A673 (cell line): ENCODE measurements around the gene NAV2. TPM values are rescaled to one million over a fixed set of nuclear protein-coding genes. Genes with fewer than 3 reads are reported as not detected.
"Not testable (repeated sequence)": the region's sequence is repeated elsewhere in the genome, so short reads cannot be mapped to it uniquely, and the experiment has no call there.

ENCODE experiments used
- BruUV-seq: library from RNA; stranded (reverse); fragments of 400-500 nt; replicated peaks from 2 replicates; lab custom pipeline; 2021; lab: Mats Ljungman, UMichigan
- CTCF ChIA-PET: fragments of 300-600 bp; sonication (Branson Sonifier 250); formaldehyde crosslinking; loops from one replicate; lab custom pipeline; 2022; ENCODE audit warnings: antibody characterized with exemption; lab: Charles Lee
- POLR2A ChIA-PET: fragments of 300-600 bp; sonication (Branson Sonifier 250); formaldehyde crosslinking; loops from one replicate; lab custom pipeline; 2022; ENCODE audit warnings: antibody characterized with exemption; ENCODE audit not compliant: low non-redundant PET; lab: Charles Lee
- DNase-seq: peaks from one replicate; pipeline ENCODE4 v3.0.0-alpha.2; 2015; ENCODE audit warnings: low spot score
- H3K27ac ChIP-seq: fragments of 200-600 bp; sonication (generic); 2 replicates; pipeline ENCODE4 v1.5.1; 2016; ENCODE audit warnings: mixed run types, low read depth, mild to moderate bottlenecking, mixed read lengths, antibody characterized with exemption, low read length; ENCODE audit not compliant: poor library complexity, severe bottlenecking
- H3K27me3 ChIP-seq: fragments of 200-600 bp; sonication (generic); replicated peaks from 2 replicates; pipeline ENCODE4 v1.6.1; 2017; ENCODE audit warnings: mixed run types, low read depth, mild to moderate bottlenecking, mixed read lengths, antibody characterized with exemption, low read length; ENCODE audit not compliant: insufficient read depth, poor library complexity
- H3K36me3 ChIP-seq: fragments of 200-600 bp; sonication (generic); 2 replicates; pipeline ENCODE4 v1.6.1; 2016; ENCODE audit warnings: mixed run types, mild to moderate bottlenecking, mixed read lengths, antibody characterized with exemption, low read length; ENCODE audit not compliant: insufficient read depth, poor library complexity, severe bottlenecking
- H3K4me1 ChIP-seq: fragments of 200-600 bp; sonication (generic); 2 replicates; pipeline ENCODE4 v1.6.1; 2017; ENCODE audit warnings: mixed run types, mild to moderate bottlenecking, mixed read lengths, antibody characterized with exemption, low read length; ENCODE audit not compliant: insufficient read depth, poor library complexity, severe bottlenecking
- H3K4me3 ChIP-seq: fragments of 200-600 bp; sonication (generic); 2 replicates; pipeline ENCODE4 v1.5.1; 2016; ENCODE audit warnings: low read depth, mixed run types, mild to moderate bottlenecking, mixed read lengths, low read length; ENCODE audit not compliant: poor library complexity, severe bottlenecking
- H3K9me3 ChIP-seq: fragments of 200-600 bp; sonication (generic); 2 replicates; pipeline ENCODE4 v1.6.1; 2016; ENCODE audit warnings: mixed run types, low read depth, mild to moderate bottlenecking, mixed read lengths, antibody characterized with exemption, low read length; ENCODE audit not compliant: poor library complexity, severe bottlenecking
- EZH2 ChIP-seq: fragments of 200-600 bp; sonication (generic); IDR thresholded peaks from 2 replicates; pipeline ENCODE4 v1.6.1; 2017; ENCODE audit warnings: borderline replicate concordance, low read depth, mild to moderate bottlenecking, mixed read lengths, antibody characterized with exemption, low read length; ENCODE audit not compliant: poor library complexity, severe bottlenecking
- intact Hi-C: fragments of 100-400 bp; cut with micrococcal nuclease; formaldehyde crosslinking; loops from one replicate; pipeline ENCODE4 v1.10.0; 2022; ENCODE audit not compliant: unreplicated experiment
- total RNA-seq: library from RNA; stranded (reverse); gene quantifications from 2 replicates; pipeline ENCODE4 v1.2.3, GENCODE V29; 2021
- TF ChIP-seq, protein P1 (sequence below): fragments of 300-800, 200-600 bp; sonication (generic); conservative IDR thresholded peaks from 2 replicates; pipeline ENCODE4 v1.5.1; 2017; ENCODE audit warnings: low read depth, mild to moderate bottlenecking, antibody characterized with exemption, low read length, moderate library complexity, mixed read lengths

Gene NAV2
- total RNA-seq, 1 experiment from 2014 or later, result not detected

DNA sequence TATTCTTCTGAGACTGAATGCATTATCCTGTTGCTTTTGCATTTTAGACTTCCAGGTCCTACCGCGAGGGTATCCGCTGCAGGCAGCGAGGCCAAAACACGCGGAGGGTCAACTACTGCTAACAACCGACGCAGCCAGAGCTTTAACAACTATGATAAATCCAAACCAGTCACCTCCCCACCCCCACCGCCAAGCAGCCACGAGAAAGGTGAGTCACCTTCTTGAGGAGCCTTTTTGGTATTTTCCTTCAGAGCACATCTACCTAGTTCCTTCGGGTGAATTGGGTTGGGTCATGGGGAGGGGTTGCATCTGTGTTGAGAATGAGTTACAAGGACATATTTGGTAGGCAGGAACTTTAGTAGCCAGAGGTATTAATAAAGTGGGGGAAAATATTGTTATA is 179.8 kb downstream of the NAV2 start:
- H3K9me3 ChIP-seq, result no peaks in the 10 kb centered on the region
- no peaks in the 10 kb centered on the region for H3K36me3 ChIP-seq
- BruUV-seq, result no TSS peak
- H3K27ac ChIP-seq, result no peak overlapping the region
- DNase-seq, result no peak
- ChIA-PET POLR2A (no interaction called here), CTCF (no interaction called here)
- no peak for TF ChIP-seq EZH2
- TF ChIP-seq, protein P1, sequence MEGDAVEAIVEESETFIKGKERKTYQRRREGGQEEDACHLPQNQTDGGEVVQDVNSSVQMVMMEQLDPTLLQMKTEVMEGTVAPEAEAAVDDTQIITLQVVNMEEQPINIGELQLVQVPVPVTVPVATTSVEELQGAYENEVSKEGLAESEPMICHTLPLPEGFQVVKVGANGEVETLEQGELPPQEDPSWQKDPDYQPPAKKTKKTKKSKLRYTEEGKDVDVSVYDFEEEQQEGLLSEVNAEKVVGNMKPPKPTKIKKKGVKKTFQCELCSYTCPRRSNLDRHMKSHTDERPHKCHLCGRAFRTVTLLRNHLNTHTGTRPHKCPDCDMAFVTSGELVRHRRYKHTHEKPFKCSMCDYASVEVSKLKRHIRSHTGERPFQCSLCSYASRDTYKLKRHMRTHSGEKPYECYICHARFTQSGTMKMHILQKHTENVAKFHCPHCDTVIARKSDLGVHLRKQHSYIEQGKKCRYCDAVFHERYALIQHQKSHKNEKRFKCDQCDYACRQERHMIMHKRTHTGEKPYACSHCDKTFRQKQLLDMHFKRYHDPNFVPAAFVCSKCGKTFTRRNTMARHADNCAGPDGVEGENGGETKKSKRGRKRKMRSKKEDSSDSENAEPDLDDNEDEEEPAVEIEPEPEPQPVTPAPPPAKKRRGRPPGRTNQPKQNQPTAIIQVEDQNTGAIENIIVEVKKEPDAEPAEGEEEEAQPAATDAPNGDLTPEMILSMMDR, result no peak
- intact Hi-C loops, result no loop called here
- no peak overlapping the region for H3K4me3 ChIP-seq
- no peaks in the 10 kb centered on the region for H3K4me1 ChIP-seq
- H3K27me3 ChIP-seq, result no peaks in the 10 kb centered on the region

DNA sequence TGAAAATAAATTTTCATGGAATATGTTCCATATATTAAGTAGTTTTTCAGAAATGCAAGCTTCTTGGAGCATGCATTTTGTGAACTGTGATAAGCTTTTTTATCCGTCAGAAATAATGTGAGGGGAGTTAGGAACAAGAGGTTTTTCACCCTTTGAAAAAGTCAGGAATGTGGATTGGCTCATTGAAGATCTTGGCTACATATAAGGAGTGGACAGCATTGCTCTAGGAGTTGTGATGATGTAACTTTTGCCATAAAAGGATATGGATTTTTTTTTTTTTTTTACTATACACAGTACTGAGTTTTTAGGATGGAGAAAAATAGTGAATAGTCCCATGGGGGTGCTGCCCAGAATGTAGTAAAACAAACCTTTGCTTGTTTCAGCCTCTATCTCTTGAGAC is 180.2 kb downstream of the NAV2 start:
- no TSS peak for BruUV-seq
- Histone ChIP-seq H3K4me1 (no peaks in the 10 kb centered on the region), H3K27ac (no peak overlapping the region), H3K27me3 (no peaks in the 10 kb centered on the region), H3K36me3 (no peaks in the 10 kb centered on the region), H3K9me3 (no peaks in the 10 kb centered on the region), H3K4me3 (no peak overlapping the region)
- TF ChIP-seq, protein P1, result no peak
- CTCF ChIA-PET, result no interaction called here
- POLR2A ChIA-PET, result no interaction called here
- no peak for DNase-seq
- intact Hi-C loops, result no loop called here

DNA sequence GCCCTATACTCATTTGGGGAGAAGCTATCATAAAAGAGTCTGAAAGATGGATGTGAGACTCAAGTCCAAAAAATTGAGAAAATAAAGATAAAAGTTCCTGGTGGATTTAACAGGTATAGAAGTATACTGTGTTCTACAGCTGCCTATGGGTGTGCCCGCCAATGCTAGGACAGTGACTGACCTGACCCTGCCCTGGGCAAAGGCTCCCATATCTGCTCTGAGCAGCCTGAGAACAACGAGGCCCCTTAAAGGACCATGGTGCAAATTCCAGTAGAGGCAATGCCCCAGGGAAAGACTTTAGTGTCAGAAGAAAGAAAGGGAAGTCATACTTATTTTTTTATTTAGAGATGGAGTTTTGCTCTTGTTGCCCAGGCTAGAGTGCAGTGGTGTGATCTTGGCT is 181.8 kb downstream of the NAV2 start:
- Histone ChIP-seq H3K4me3 (no peak overlapping the region), H3K27me3 (no peaks in the 10 kb centered on the region), H3K36me3 (no peaks in the 10 kb centered on the region), H3K9me3 (no peaks in the 10 kb centered on the region), H3K4me1 (no peaks in the 10 kb centered on the region), H3K27ac (no peak overlapping the region)
- DNase-seq, result no peak
- ChIA-PET CTCF (no interaction called here), POLR2A (no interaction called here)
- TF ChIP-seq, protein P1, result no peak
- TF ChIP-seq EZH2, result no peak
- intact Hi-C loops, result no loop called here
- BruUV-seq, result no TSS peak

DNA sequence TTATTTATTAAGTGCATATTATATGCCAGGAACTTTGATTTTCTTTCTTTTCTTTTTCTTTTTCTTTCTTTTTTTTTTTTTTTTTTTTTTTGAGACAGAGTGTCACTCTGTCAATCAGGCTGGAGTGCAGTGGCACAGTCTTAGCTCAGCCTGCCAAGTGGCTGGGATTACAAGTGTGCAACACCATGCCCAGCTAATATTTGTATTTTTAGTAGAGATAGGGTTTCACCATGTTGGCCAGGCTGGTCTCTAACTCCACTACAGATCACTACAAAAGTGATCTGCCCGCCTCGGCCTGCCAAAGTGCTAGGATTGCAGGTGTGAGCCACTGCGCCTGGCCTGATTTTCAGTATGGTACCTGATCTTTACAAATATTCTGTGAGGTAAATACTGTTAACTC is 182.4 kb downstream of the NAV2 start:
- POLR2A ChIA-PET, H3K9me3 ChIP-seq, H3K36me3 ChIP-seq, CTCF ChIA-PET, BruUV-seq, intact Hi-C loops, H3K27ac ChIP-seq, DNase-seq, H3K27me3 ChIP-seq, H3K4me1 ChIP-seq, H3K4me3 ChIP-seq: not testable (repeated sequence)
